Endodermal cell (in vitro differentiated cells): Measurements from ENCODE around the gene PI4KA. TPM values are rescaled to one million over a fixed set of nuclear protein-coding genes. Genes with fewer than 3 reads are reported as not detected.
"Not testable (repeated sequence)": the region's sequence is repeated elsewhere in the genome, so short reads cannot be mapped to it uniquely, and the experiment has no call there.

ENCODE experiments used
- DNase-seq: peaks from one replicate; pipeline ENCODE4 v3.0.0-alpha.2; 2017
- H3K27ac ChIP-seq: 2 replicates; pipeline ENCODE4 v1.5.1; 2013; ENCODE audit warnings: mild to moderate bottlenecking, low read depth, low read length, moderate library complexity
- H3K27me3 ChIP-seq: 2 replicates; pipeline ENCODE4 v1.6.1; 2013; ENCODE audit warnings: mild to moderate bottlenecking, low read length, moderate library complexity; ENCODE audit not compliant: insufficient read depth, control insufficient read depth, poor library complexity, severe bottlenecking
- H3K36me3 ChIP-seq: 2 replicates; pipeline ENCODE4 v1.7.0; 2013; ENCODE audit warnings: mild to moderate bottlenecking, low read length, moderate library complexity; ENCODE audit not compliant: control insufficient read depth, insufficient read depth
- H3K4me1 ChIP-seq: one replicate; pipeline ENCODE4 v1.7.0; 2013; ENCODE audit warnings: low read length; ENCODE audit not compliant: control insufficient read depth, insufficient read depth
- H3K4me3 ChIP-seq: 2 replicates; pipeline ENCODE4 v1.5.1; 2013; ENCODE audit warnings: mild to moderate bottlenecking, low read length, moderate library complexity
- H3K9ac ChIP-seq: 2 replicates; pipeline ENCODE4 v1.6.1; 2013; ENCODE audit warnings: mild to moderate bottlenecking, low read length, moderate library complexity; ENCODE audit not compliant: poor library complexity, severe bottlenecking; ENCODE audit errors: extremely low read depth
- H3K9me3 ChIP-seq: 2 replicates; pipeline ENCODE4 v1.6.1; 2013; ENCODE audit warnings: mild to moderate bottlenecking, low read length, moderate library complexity; ENCODE audit not compliant: control insufficient read depth
- H3K27ac Mint-ChIP-seq: 2 replicates; pipeline ENCODE4 v1.8.0; 2020; ENCODE audit warnings: mixed read lengths
- H3K27me3 Mint-ChIP-seq: 2 replicates; pipeline ENCODE4 v1.8.0; 2021; ENCODE audit warnings: mild to moderate bottlenecking, mixed read lengths; ENCODE audit not compliant: insufficient read depth
- H3K36me3 Mint-ChIP-seq: 2 replicates; pipeline ENCODE4 v1.8.0; 2020; ENCODE audit warnings: low read depth, mixed read lengths
- H3K4me1 Mint-ChIP-seq: 2 replicates; pipeline ENCODE4 v1.8.0; 2020; ENCODE audit warnings: mixed read lengths
- H3K4me3 Mint-ChIP-seq: 2 replicates; pipeline ENCODE4 v1.8.0; 2020; ENCODE audit warnings: mild to moderate bottlenecking, moderate library complexity, mixed read lengths
- H3K9me3 Mint-ChIP-seq: 2 replicates; pipeline ENCODE4 v1.8.0; 2020; ENCODE audit warnings: mild to moderate bottlenecking, mixed read lengths
- WGBS, 2 experiments: methylation state at CpG; one replicate each; pipeline versions ENCODE4 v1.1.5 to v1.1.7; 2013; ENCODE audit warnings: missing lambda C conversion rate in 2 of 2, mixed read lengths in 1 of 2; ENCODE audit not compliant: insufficient coverage in 1 of 2, insufficient read length in 1 of 2; 5-methylcytosine and 5-hydroxymethylcytosine counted together
- total RNA-seq, 2 donors: library from RNA; stranded (reverse); fragmentation: NEBNext Ultra II Directional in 1 of 2; extraction: Animal tissue kit (Norgen Biotek cat#: 25700) in 1 of 2; gene quantifications; 2 replicates in 1 of 2; 3 replicates in 1 of 2; pipeline ENCODE4 v1.2.1, GENCODE V29; 2021

The PI4KA gene
- total RNA-seq, 2 donors from 2014 or later: 49.0 to 62.0 TPM

DNA sequence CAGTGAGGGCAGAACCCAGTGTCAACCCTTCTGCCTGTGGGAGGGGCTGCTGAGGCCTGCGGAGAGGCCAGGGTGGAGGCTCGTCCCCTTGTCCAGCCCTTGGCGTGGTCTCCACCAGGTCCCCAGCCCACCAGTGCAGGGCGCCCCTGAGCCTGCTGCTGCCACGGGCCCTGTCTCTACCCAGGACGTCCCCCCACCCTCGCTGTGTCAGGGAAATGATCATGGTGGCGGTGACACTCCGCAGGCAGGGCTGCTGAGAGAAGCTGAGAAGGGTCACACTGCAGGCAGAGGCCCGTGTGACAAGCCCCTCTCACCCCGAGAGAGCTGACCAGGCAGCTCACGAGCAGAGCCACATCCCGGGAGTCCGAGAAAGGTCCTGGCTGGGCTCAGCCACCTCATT is 164.4 kb downstream of the PI4KA start:
- not testable (repeated sequence) for H3K36me3 ChIP-seq, H3K27me3 Mint-ChIP-seq, H3K9me3 Mint-ChIP-seq, H3K9me3 ChIP-seq, H3K4me1 ChIP-seq, H3K27me3 ChIP-seq, H3K27ac ChIP-seq, DNase-seq, H3K27ac Mint-ChIP-seq, H3K4me3 ChIP-seq, H3K4me1 Mint-ChIP-seq, H3K9ac ChIP-seq, H3K4me3 Mint-ChIP-seq, H3K36me3 Mint-ChIP-seq
- WGBS, 2 experiments: 90% methylated on average over 4 of the region's 14 CpGs; no CpG with 5 or more reads in 1 of the 2 experiments

GRCh38 chr22:20692926-20693325 is 165.7 kb downstream of the PI4KA start:
- not testable (repeated sequence) for H3K36me3 ChIP-seq, H3K9ac ChIP-seq, H3K4me1 ChIP-seq, H3K9me3 ChIP-seq, H3K4me3 Mint-ChIP-seq, DNase-seq, H3K4me3 ChIP-seq, H3K4me1 Mint-ChIP-seq, H3K36me3 Mint-ChIP-seq, H3K27me3 ChIP-seq, H3K27ac ChIP-seq, H3K9me3 Mint-ChIP-seq, H3K27ac Mint-ChIP-seq, H3K27me3 Mint-ChIP-seq
- 91% methylated on average over 7 of the region's 7 CpGs; no CpG with 5 or more reads in 1 of the 2 experiments for whole genome bisulfite sequencing, 2 experiments

- H3K27ac ChIP-seq, DNase-seq, H3K27ac Mint-ChIP-seq, H3K4me1 ChIP-seq, H3K27me3 ChIP-seq, H3K4me3 ChIP-seq, H3K9me3 Mint-ChIP-seq, H3K4me1 Mint-ChIP-seq, H3K36me3 ChIP-seq, H3K9ac ChIP-seq, H3K4me3 Mint-ChIP-seq, H3K27me3 Mint-ChIP-seq, H3K9me3 ChIP-seq, H3K36me3 Mint-ChIP-seq: not testable (repeated sequence)
- WGBS, 2 experiments: 90 to 96% methylated on average over 5 to 15 of the region's 15 CpGs
Measured at GRCh38 chr22:20690586-20691317, 167.9 kb downstream of the PI4KA start.

- not testable (repeated sequence) for H3K9ac ChIP-seq, H3K9me3 ChIP-seq, H3K36me3 ChIP-seq, H3K4me3 Mint-ChIP-seq, H3K27ac ChIP-seq, H3K36me3 Mint-ChIP-seq, H3K27ac Mint-ChIP-seq, DNase-seq, H3K4me1 Mint-ChIP-seq, H3K27me3 ChIP-seq, H3K9me3 Mint-ChIP-seq, H3K4me1 ChIP-seq, H3K4me3 ChIP-seq, H3K27me3 Mint-ChIP-seq
- 90 to 95% methylated on average over 12 to 26 of the region's 29 CpGs for whole genome bisulfite sequencing, 2 experiments
Measured at GRCh38 chr22:20687356-20688172, 171.0 kb downstream of the PI4KA start.

- not testable (repeated sequence) for H3K27ac Mint-ChIP-seq, H3K9me3 Mint-ChIP-seq, H3K27me3 Mint-ChIP-seq, H3K4me3 ChIP-seq, H3K36me3 ChIP-seq, H3K4me1 ChIP-seq, H3K4me1 Mint-ChIP-seq, H3K27ac ChIP-seq, H3K27me3 ChIP-seq, H3K36me3 Mint-ChIP-seq, H3K9ac ChIP-seq, DNase-seq, H3K4me3 Mint-ChIP-seq, H3K9me3 ChIP-seq
- 76 to 83% methylated on average over 7 to 8 of the region's 11 CpGs for WGBS, 2 experiments
Measured at GRCh38 chr22:20685764-20686163, 172.8 kb downstream of the PI4KA start.

DNA sequence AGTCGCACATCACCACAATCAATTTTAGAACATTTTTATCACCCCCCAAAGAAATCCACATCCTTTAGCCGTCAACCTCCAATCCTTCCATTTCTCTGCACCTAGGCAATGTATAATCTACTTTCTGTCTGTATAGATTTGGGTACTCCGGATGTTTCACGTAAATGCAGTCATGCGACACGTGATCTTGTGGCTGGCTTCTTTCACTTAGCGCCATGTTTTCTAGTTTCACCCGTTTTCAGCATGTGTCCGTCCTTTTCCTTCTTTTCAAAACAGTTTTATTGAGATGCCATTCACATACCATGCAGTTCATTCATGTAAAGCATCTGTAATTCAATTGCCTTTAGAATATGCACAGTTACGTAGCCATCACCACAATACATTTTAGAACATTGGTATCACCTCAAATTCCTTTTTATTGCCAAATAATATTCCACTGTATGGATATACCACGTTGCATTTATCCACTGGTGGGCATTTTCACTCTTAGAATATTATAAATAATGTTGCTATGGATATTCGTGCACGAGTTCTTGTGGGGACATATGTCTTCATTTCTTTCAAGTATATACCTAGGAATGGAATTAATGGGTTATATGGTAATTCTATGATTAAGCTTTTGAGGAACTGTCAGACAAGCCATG is 179.7 kb downstream of the PI4KA start:
- not testable (repeated sequence) for H3K27me3 Mint-ChIP-seq, H3K27ac ChIP-seq, DNase-seq, H3K9me3 ChIP-seq, H3K36me3 Mint-ChIP-seq, H3K4me3 ChIP-seq, H3K27me3 ChIP-seq, H3K4me3 Mint-ChIP-seq, H3K4me1 ChIP-seq, H3K9ac ChIP-seq, H3K4me1 Mint-ChIP-seq, H3K27ac Mint-ChIP-seq, H3K36me3 ChIP-seq
- 90% methylated on average over 7 of the region's 13 CpGs; no CpG with 5 or more reads in 1 of the 2 experiments for WGBS, 2 experiments
- H3K9me3 Mint-ChIP-seq: peaks cover 10% of the 10 kb centered on the region
